Measurements from ENCODE around the gene SPANXC.

DNA sequence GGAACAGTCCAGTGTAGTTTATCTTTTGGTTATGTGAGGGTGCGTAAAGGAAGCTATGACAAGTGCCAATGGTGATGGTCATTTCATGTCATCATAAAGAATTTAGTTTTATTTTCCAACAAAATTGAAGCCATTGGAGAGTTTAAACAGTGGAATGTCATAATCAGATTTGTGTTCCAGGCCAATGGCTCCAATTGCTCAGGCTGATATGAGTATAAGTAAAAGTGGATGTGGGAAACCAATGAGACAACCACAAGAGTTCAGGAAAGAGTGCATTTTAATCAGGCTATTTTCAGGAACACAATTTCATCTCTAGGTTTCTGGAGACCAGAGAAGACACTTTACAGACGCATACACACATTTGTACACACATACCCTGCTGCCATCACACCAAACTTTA lies 20.7 kb downstream of the SPANXC start:
- TF ChIP-seq, protein P1, sequence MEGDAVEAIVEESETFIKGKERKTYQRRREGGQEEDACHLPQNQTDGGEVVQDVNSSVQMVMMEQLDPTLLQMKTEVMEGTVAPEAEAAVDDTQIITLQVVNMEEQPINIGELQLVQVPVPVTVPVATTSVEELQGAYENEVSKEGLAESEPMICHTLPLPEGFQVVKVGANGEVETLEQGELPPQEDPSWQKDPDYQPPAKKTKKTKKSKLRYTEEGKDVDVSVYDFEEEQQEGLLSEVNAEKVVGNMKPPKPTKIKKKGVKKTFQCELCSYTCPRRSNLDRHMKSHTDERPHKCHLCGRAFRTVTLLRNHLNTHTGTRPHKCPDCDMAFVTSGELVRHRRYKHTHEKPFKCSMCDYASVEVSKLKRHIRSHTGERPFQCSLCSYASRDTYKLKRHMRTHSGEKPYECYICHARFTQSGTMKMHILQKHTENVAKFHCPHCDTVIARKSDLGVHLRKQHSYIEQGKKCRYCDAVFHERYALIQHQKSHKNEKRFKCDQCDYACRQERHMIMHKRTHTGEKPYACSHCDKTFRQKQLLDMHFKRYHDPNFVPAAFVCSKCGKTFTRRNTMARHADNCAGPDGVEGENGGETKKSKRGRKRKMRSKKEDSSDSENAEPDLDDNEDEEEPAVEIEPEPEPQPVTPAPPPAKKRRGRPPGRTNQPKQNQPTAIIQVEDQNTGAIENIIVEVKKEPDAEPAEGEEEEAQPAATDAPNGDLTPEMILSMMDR (conservative IDR thresholded peaks at IDR 0.05 in 1 of 2, IDR thresholded peaks at IDR 0.05 in 1 of 2; ENCODE audit: extremely low read depth in 1 of 2, insufficient read depth in 1 of 2, low read depth in 1 of 2, low read length in 2 of 2), result no peak
- no peak for TF ChIP-seq EZH2 (IDR thresholded peaks at IDR 0.05; ENCODE audit: borderline replicate concordance, low read length)

Data from mammary epithelial cell (primary cell).